HG02763 (cell line): ENCODE results near the gene TPST2.

Source experiments
- ATAC-seq: cut with Tn5 transposase; IDR thresholded peaks from one replicate; pipeline ENCODE4 v1.9.1; 2021; ENCODE audit warnings: mild to moderate bottlenecking, moderate library complexity; ENCODE audit not compliant: unreplicated experiment

TPST2 gene

GRCh38 chr22:26558248-26558895 is 31.6 kb downstream of the TPST2 start:
- ATAC-seq, result no peak

- ATAC-seq, result no peak
Measured at GRCh38 chr22:26556904-26557303, 33.0 kb downstream of the TPST2 start.

GRCh38 chr22:26555478-26555877 is 34.5 kb downstream of the TPST2 start:
- ATAC-seq, result no peak

GRCh38 chr22:26554956-26555355 is 35.0 kb downstream of the TPST2 start:
- ATAC-seq, result no peak

- no peak for ATAC-seq
Measured at GRCh38 chr22:26553056-26553752, 36.7 kb downstream of the TPST2 start.

- no peak for ATAC-seq
Measured at GRCh38 chr22:26552466-26552865, 37.5 kb downstream of the TPST2 start.

- no peak for ATAC-seq
Measured at GRCh38 chr22:26551568-26551967, 38.4 kb downstream of the TPST2 start.

- ATAC-seq, result no peak
Measured at GRCh38 chr22:26550498-26551033, 39.4 kb downstream of the TPST2 start.

- ATAC-seq, result no peak
Measured at GRCh38 chr22:26549902-26550497, 39.9 kb downstream of the TPST2 start.

- no peak for ATAC-seq
Measured at GRCh38 chr22:26548984-26549383, 40.9 kb downstream of the TPST2 start.

- no peak for ATAC-seq
Measured at GRCh38 chr22:26548303-26548702, 41.6 kb downstream of the TPST2 start.

GRCh38 chr22:26547837-26548236 is 42.1 kb downstream of the TPST2 start:
- ATAC-seq, result no peak

GRCh38 chr22:26547426-26547825 is 42.5 kb downstream of the TPST2 start:
- ATAC-seq, result no peak

GRCh38 chr22:26546282-26546681 is 43.6 kb downstream of the TPST2 start:
- ATAC-seq, result no peak

GRCh38 chr22:26545827-26546226 is 44.1 kb downstream of the TPST2 start:
- no peak for ATAC-seq

GRCh38 chr22:26545385-26545784 is 44.5 kb downstream of the TPST2 start:
- no peak for ATAC-seq

GRCh38 chr22:26544489-26544888 is 45.4 kb downstream of the TPST2 start:
- ATAC-seq, result no peak

- no peak for ATAC-seq
Measured at GRCh38 chr22:26542831-26543230, 47.1 kb downstream of the TPST2 start.

GRCh38 chr22:26541167-26541819 is 48.6 kb downstream of the TPST2 start:
- ATAC-seq, result no peak

GRCh38 chr22:26540119-26540518 is 49.8 kb downstream of the TPST2 start:
- ATAC-seq, result no peak

- no peak for ATAC-seq
Measured at GRCh38 chr22:26536762-26537134, 53.2 kb downstream of the TPST2 start.
